Measurements from ENCODE around the gene DPF3.

Gene DPF3

GRCh38 chr14:72715215-72715849 lies 178.6 kb downstream of the DPF3 start:
- H3K27ac ChIP-seq (ENCODE audit: low read depth, low read length) = no peak overlapping the region

GRCh38 chr14:72714871-72715214 lies 179.1 kb downstream of the DPF3 start:
- no peak overlapping the region for H3K27ac ChIP-seq (ENCODE audit: low read depth, low read length)
- H3K4me1 ChIP-seq (ENCODE audit: control insufficient read depth in 5 of 5, insufficient read depth in 5 of 5, low read length in 5 of 5) = peaks cover 0 to 3% (median 0%) of the 10 kb centered on the region in 5 donors

More at GRCh38 chr14:72715215-72715849, 178.6 kb downstream of the DPF3 start:
- Histone ChIP-seq H3K4me3 (ENCODE audit: low read depth in 1 of 5, low read length in 5 of 5) (no peak overlapping the region), H3K36me3 (ENCODE audit: control insufficient read depth in 5 of 5, insufficient read depth in 5 of 5, low read length in 5 of 5) (no peaks in the 10 kb centered on the region), H3K27me3 (ENCODE audit: control insufficient read depth in 5 of 5, insufficient read depth in 4 of 5, low read length in 5 of 5) (no peaks in the 10 kb centered on the region), H3K9ac (ENCODE audit: low read length in 5 of 5) (no peak overlapping the region), H3K4me1 (ENCODE audit: control insufficient read depth in 5 of 5, insufficient read depth in 5 of 5, low read length in 5 of 5) (peaks cover 0 to 3% (median 0%) of the 10 kb centered on the region in 5 donors), H3K9me3 (ENCODE audit: control insufficient read depth in 5 of 5, low read length in 5 of 5) (no peaks in the 10 kb centered on the region)

GRCh38 chr14:72714094-72714493 lies 179.8 kb downstream of the DPF3 start:
- H3K4me3 ChIP-seq (ENCODE audit: low read depth in 1 of 5, low read length in 5 of 5) = no peak overlapping the region

More at GRCh38 chr14:72714871-72715214, 179.1 kb downstream of the DPF3 start:
- Histone ChIP-seq H3K4me3 (ENCODE audit: low read depth in 1 of 5, low read length in 5 of 5) (no peak overlapping the region), H3K9me3 (ENCODE audit: control insufficient read depth in 5 of 5, low read length in 5 of 5) (no peaks in the 10 kb centered on the region), H3K9ac (ENCODE audit: low read length in 5 of 5) (no peak overlapping the region), H3K27me3 (ENCODE audit: control insufficient read depth in 5 of 5, insufficient read depth in 4 of 5, low read length in 5 of 5) (no peaks in the 10 kb centered on the region), H3K36me3 (ENCODE audit: control insufficient read depth in 5 of 5, insufficient read depth in 5 of 5, low read length in 5 of 5) (no peaks in the 10 kb centered on the region)

GRCh38 chr14:72711936-72712335 lies 182.0 kb downstream of the DPF3 start:
- Histone ChIP-seq H3K9me3 (ENCODE audit: control insufficient read depth in 5 of 5, low read length in 5 of 5) (no peaks in the 10 kb centered on the region), H3K9ac (ENCODE audit: low read length in 5 of 5) (no peak overlapping the region), H3K4me1 (ENCODE audit: control insufficient read depth in 5 of 5, insufficient read depth in 5 of 5, low read length in 5 of 5) (peaks cover 0 to 3% (median 0%) of the 10 kb centered on the region in 5 donors), H3K36me3 (ENCODE audit: control insufficient read depth in 5 of 5, insufficient read depth in 5 of 5, low read length in 5 of 5) (no peaks in the 10 kb centered on the region), H3K27ac (ENCODE audit: low read depth, low read length) (no peak overlapping the region), H3K27me3 (ENCODE audit: control insufficient read depth in 5 of 5, insufficient read depth in 4 of 5, low read length in 5 of 5) (no peaks in the 10 kb centered on the region), H3K4me3 (ENCODE audit: low read depth in 1 of 5, low read length in 5 of 5) (no peak overlapping the region)

More at GRCh38 chr14:72714094-72714493, 179.8 kb downstream of the DPF3 start:
- Histone ChIP-seq H3K4me1 (ENCODE audit: control insufficient read depth in 5 of 5, insufficient read depth in 5 of 5, low read length in 5 of 5) (peaks cover 0 to 3% (median 0%) of the 10 kb centered on the region in 5 donors), H3K27me3 (ENCODE audit: control insufficient read depth in 5 of 5, insufficient read depth in 4 of 5, low read length in 5 of 5) (no peaks in the 10 kb centered on the region), H3K9me3 (ENCODE audit: control insufficient read depth in 5 of 5, low read length in 5 of 5) (no peaks in the 10 kb centered on the region), H3K36me3 (ENCODE audit: control insufficient read depth in 5 of 5, insufficient read depth in 5 of 5, low read length in 5 of 5) (no peaks in the 10 kb centered on the region), H3K9ac (ENCODE audit: low read length in 5 of 5) (no peak overlapping the region), H3K27ac (ENCODE audit: low read depth, low read length) (no peak overlapping the region)

GRCh38 chr14:72709916-72710611 lies 183.8 kb downstream of the DPF3 start:
- H3K9ac ChIP-seq (ENCODE audit: low read length in 5 of 5) = no peak overlapping the region
- peaks cover 0 to 2% (median 0%) of the 10 kb centered on the region in 5 donors for H3K4me1 ChIP-seq (ENCODE audit: control insufficient read depth in 5 of 5, insufficient read depth in 5 of 5, low read length in 5 of 5)
- no peaks in the 10 kb centered on the region for H3K36me3 ChIP-seq (ENCODE audit: control insufficient read depth in 5 of 5, insufficient read depth in 5 of 5, low read length in 5 of 5)
- no peaks in the 10 kb centered on the region for H3K9me3 ChIP-seq (ENCODE audit: control insufficient read depth in 5 of 5, low read length in 5 of 5)
- no peak overlapping the region for H3K4me3 ChIP-seq (ENCODE audit: low read depth in 1 of 5, low read length in 5 of 5)
- no peaks in the 10 kb centered on the region for H3K27me3 ChIP-seq (ENCODE audit: control insufficient read depth in 5 of 5, insufficient read depth in 4 of 5, low read length in 5 of 5)
- H3K27ac ChIP-seq (ENCODE audit: low read depth, low read length) = no peak overlapping the region

- H3K4me1 ChIP-seq (ENCODE audit: control insufficient read depth in 5 of 5, insufficient read depth in 5 of 5, low read length in 5 of 5) = no peaks in the 10 kb centered on the region
- H3K27ac ChIP-seq (ENCODE audit: low read depth, low read length) = no peak overlapping the region
- no peak overlapping the region for H3K9ac ChIP-seq (ENCODE audit: low read length in 5 of 5)
- no peaks in the 10 kb centered on the region for H3K36me3 ChIP-seq (ENCODE audit: control insufficient read depth in 5 of 5, insufficient read depth in 5 of 5, low read length in 5 of 5)
- H3K27me3 ChIP-seq (ENCODE audit: control insufficient read depth in 5 of 5, insufficient read depth in 4 of 5, low read length in 5 of 5) = no peaks in the 10 kb centered on the region
- no peaks in the 10 kb centered on the region for H3K9me3 ChIP-seq (ENCODE audit: control insufficient read depth in 5 of 5, low read length in 5 of 5)
- no peak overlapping the region for H3K4me3 ChIP-seq (ENCODE audit: low read depth in 1 of 5, low read length in 5 of 5)
Measured at GRCh38 chr14:72708708-72709475, 185.0 kb downstream of the DPF3 start.

- no peak overlapping the region for H3K27ac ChIP-seq (ENCODE audit: low read depth, low read length)
- H3K9ac ChIP-seq (ENCODE audit: low read length in 5 of 5) = no peak overlapping the region
- H3K27me3 ChIP-seq (ENCODE audit: control insufficient read depth in 5 of 5, insufficient read depth in 4 of 5, low read length in 5 of 5) = no peaks in the 10 kb centered on the region
- H3K4me1 ChIP-seq (ENCODE audit: control insufficient read depth in 5 of 5, insufficient read depth in 5 of 5, low read length in 5 of 5) = no peaks in the 10 kb centered on the region
- no peaks in the 10 kb centered on the region for H3K36me3 ChIP-seq (ENCODE audit: control insufficient read depth in 5 of 5, insufficient read depth in 5 of 5, low read length in 5 of 5)
- H3K9me3 ChIP-seq (ENCODE audit: control insufficient read depth in 5 of 5, low read length in 5 of 5) = no peaks in the 10 kb centered on the region
- H3K4me3 ChIP-seq (ENCODE audit: low read depth in 1 of 5, low read length in 5 of 5) = no peak overlapping the region
Measured at GRCh38 chr14:72708222-72708621, 185.7 kb downstream of the DPF3 start.

- no peak overlapping the region for H3K27ac ChIP-seq (ENCODE audit: low read depth, low read length)
- H3K36me3 ChIP-seq (ENCODE audit: control insufficient read depth in 5 of 5, insufficient read depth in 5 of 5, low read length in 5 of 5) = no peaks in the 10 kb centered on the region
- no peaks in the 10 kb centered on the region for H3K27me3 ChIP-seq (ENCODE audit: control insufficient read depth in 5 of 5, insufficient read depth in 4 of 5, low read length in 5 of 5)
- no peak overlapping the region for H3K9ac ChIP-seq (ENCODE audit: low read length in 5 of 5)
- no peaks in the 10 kb centered on the region for H3K4me1 ChIP-seq (ENCODE audit: control insufficient read depth in 5 of 5, insufficient read depth in 5 of 5, low read length in 5 of 5)
- H3K4me3 ChIP-seq (ENCODE audit: low read depth in 1 of 5, low read length in 5 of 5) = no peak overlapping the region
- peaks cover 0 to 3% (median 0%) of the 10 kb centered on the region in 5 donors for H3K9me3 ChIP-seq (ENCODE audit: control insufficient read depth in 5 of 5, low read length in 5 of 5)
Measured at GRCh38 chr14:72706485-72706884, 187.4 kb downstream of the DPF3 start.

- Histone ChIP-seq H3K9me3 (ENCODE audit: control insufficient read depth in 5 of 5, low read length in 5 of 5) (peaks cover 0 to 3% (median 0%) of the 10 kb centered on the region in 5 donors), H3K4me3 (ENCODE audit: low read depth in 1 of 5, low read length in 5 of 5) (no peak overlapping the region), H3K36me3 (ENCODE audit: control insufficient read depth in 5 of 5, insufficient read depth in 5 of 5, low read length in 5 of 5) (no peaks in the 10 kb centered on the region), H3K4me1 (ENCODE audit: control insufficient read depth in 5 of 5, insufficient read depth in 5 of 5, low read length in 5 of 5) (peaks cover 0 to 11% (median 8%) of the 10 kb centered on the region in 5 donors), H3K9ac (ENCODE audit: low read length in 5 of 5) (peak overlapping the region in 1 of 5 donors; percentile 11), H3K27me3 (ENCODE audit: control insufficient read depth in 5 of 5, insufficient read depth in 4 of 5, low read length in 5 of 5) (no peaks in the 10 kb centered on the region), H3K27ac (ENCODE audit: low read depth, low read length) (no peak overlapping the region)
Measured at GRCh38 chr14:72704502-72704901, 189.4 kb downstream of the DPF3 start.

- Histone ChIP-seq H3K4me3 (ENCODE audit: low read depth in 1 of 5, low read length in 5 of 5) (no peak overlapping the region), H3K27me3 (ENCODE audit: control insufficient read depth in 5 of 5, insufficient read depth in 4 of 5, low read length in 5 of 5) (no peaks in the 10 kb centered on the region), H3K4me1 (ENCODE audit: control insufficient read depth in 5 of 5, insufficient read depth in 5 of 5, low read length in 5 of 5) (peaks cover 0 to 11% (median 8%) of the 10 kb centered on the region in 5 donors), H3K36me3 (ENCODE audit: control insufficient read depth in 5 of 5, insufficient read depth in 5 of 5, low read length in 5 of 5) (no peaks in the 10 kb centered on the region), H3K9me3 (ENCODE audit: control insufficient read depth in 5 of 5, low read length in 5 of 5) (peaks cover 0 to 3% (median 0%) of the 10 kb centered on the region in 5 donors), H3K9ac (ENCODE audit: low read length in 5 of 5) (no peak overlapping the region), H3K27ac (ENCODE audit: low read depth, low read length) (no peak overlapping the region)
Measured at GRCh38 chr14:72701605-72702004, 192.3 kb downstream of the DPF3 start.

All from subcutaneous abdominal adipose tissue (tissue), 5 donors.